Panc1 (cell line): ENCODE measurements around the gene STK35. TPM values are rescaled to one million over a fixed set of nuclear protein-coding genes. Genes with fewer than 3 reads are reported as not detected.

ENCODE experiments used
- ATAC-seq: fragments of 200-7000 bp; cut with Tn5 transposase; 2 replicates; pipeline ENCODE4 v1.9.1; 2020; ENCODE audit warnings: mild to moderate bottlenecking, moderate library complexity
- BruUV-seq: library from RNA; stranded (reverse); fragments of 400-500 nt; replicated peaks from 2 replicates; lab custom pipeline; 2021; lab: Mats Ljungman, UMichigan
- CTCF ChIA-PET: fragments of 300-600 bp; sonication (Branson Sonifier 250); formaldehyde crosslinking; loops from one replicate; lab custom pipeline; 2022; ENCODE audit warnings: antibody characterized with exemption; lab: Charles Lee
- POLR2A ChIA-PET: fragments of 300-600 bp; sonication (Branson Sonifier 250); formaldehyde crosslinking; loops from one replicate; lab custom pipeline; 2022; ENCODE audit warnings: antibody characterized with exemption; lab: Charles Lee
- DNase-seq: peaks from one replicate; pipeline ENCODE4 v3.0.0-alpha.2; 2010; ENCODE audit warnings: low read depth, low spot score
- H3K27ac ChIP-seq: 2 replicates; pipeline ENCODE4 v1.5.1; 2011; ENCODE audit warnings: mild to moderate bottlenecking, low read length, inconsistent platforms
- H3K27me3 ChIP-seq: fragments of 200-500 bp; sonication (Bioruptor generic); 2 replicates; pipeline ENCODE4 v1.6.0; 2014; ENCODE audit warnings: low read length, inconsistent platforms; ENCODE audit not compliant: control insufficient read depth, insufficient read depth
- H3K36me3 ChIP-seq: fragments of 200-500 bp; sonication (Bioruptor generic); 2 replicates; pipeline ENCODE4 v1.5.1; 2014; ENCODE audit warnings: inconsistent platforms, mild to moderate bottlenecking, low read length, moderate library complexity; ENCODE audit not compliant: control insufficient read depth, insufficient read depth
- H3K4me1 ChIP-seq: 2 replicates; pipeline ENCODE4 v1.5.1; 2011; ENCODE audit warnings: inconsistent platforms, mild to moderate bottlenecking, low read length, moderate library complexity; ENCODE audit not compliant: control insufficient read depth, insufficient read depth
- H3K4me3 ChIP-seq, 2 experiments: 2 replicates each; pipeline ENCODE4 v1.5.1; 2011 to 2012; ENCODE audit warnings: low read depth in 2 of 2, low read length in 2 of 2, mild to moderate bottlenecking in 2 of 2, inconsistent platforms in 1 of 2, moderate library complexity in 1 of 2
- H3K9me3 ChIP-seq: fragments of 200-500 bp; sonication (Bioruptor generic); 2 replicates; pipeline ENCODE4 v1.5.1; 2014; ENCODE audit warnings: low read depth, mild to moderate bottlenecking, inconsistent platforms, low read length, moderate library complexity; ENCODE audit not compliant: control insufficient read depth, insufficient read depth
- CTCF ChIP-seq: fragments of 450-650 bp; IDR thresholded peaks from 2 replicates; pipeline ENCODE4 v1.5.1; 2017; ENCODE audit warnings: mild to moderate bottlenecking
- POLR2AphosphoS5 ChIP-seq: IDR thresholded peaks from 2 replicates; pipeline ENCODE4 v1.6.1; 2012; ENCODE audit warnings: mild to moderate bottlenecking, low read depth, low read length, moderate library complexity
- SIN3A ChIP-seq: IDR thresholded peaks from 2 replicates; pipeline ENCODE4 v1.6.1; 2012; ENCODE audit warnings: low read depth, mild to moderate bottlenecking, low read length, moderate library complexity, borderline replicate concordance; ENCODE audit not compliant: insufficient read depth
- TCF7L2 ChIP-seq: IDR thresholded peaks from 2 replicates; pipeline ENCODE4 v1.6.1; 2011; ENCODE audit warnings: mild to moderate bottlenecking, low read depth, low read length, inconsistent platforms
- in situ Hi-C: cut with HindIII; loops from 2 replicates; pipeline ENCODE4 v1.10.0; 2016; ENCODE audit warnings: low sequenced_read_pairs, low pct_unique_long_range_greater_than_20kb
- intact Hi-C: fragments of 100-400 bp; cut with micrococcal nuclease; formaldehyde crosslinking; loops from one replicate; pipeline ENCODE4 v1.10.0; 2022; ENCODE audit not compliant: unreplicated experiment
- total RNA-seq: library from RNA; stranded (reverse); gene quantifications from one replicate; pipeline ENCODE4 v1.2.1, GENCODE V29; 2021; ENCODE audit not compliant: unreplicated experiment
- TF ChIP-seq, protein P1 (sequence below), 2 experiments: IDR thresholded peaks; 2 replicates each; pipeline ENCODE4 v1.6.1; 2011 to 2012; ENCODE audit warnings: low read depth in 2 of 2, control low read depth in 1 of 2, low read length in 1 of 2, mild to moderate bottlenecking in 1 of 2, moderate library complexity in 1 of 2; ENCODE audit not compliant: insufficient read depth in 1 of 2

Gene STK35
- total RNA-seq, 1 experiment from 2014 or later = 27.6 TPM

DNA sequence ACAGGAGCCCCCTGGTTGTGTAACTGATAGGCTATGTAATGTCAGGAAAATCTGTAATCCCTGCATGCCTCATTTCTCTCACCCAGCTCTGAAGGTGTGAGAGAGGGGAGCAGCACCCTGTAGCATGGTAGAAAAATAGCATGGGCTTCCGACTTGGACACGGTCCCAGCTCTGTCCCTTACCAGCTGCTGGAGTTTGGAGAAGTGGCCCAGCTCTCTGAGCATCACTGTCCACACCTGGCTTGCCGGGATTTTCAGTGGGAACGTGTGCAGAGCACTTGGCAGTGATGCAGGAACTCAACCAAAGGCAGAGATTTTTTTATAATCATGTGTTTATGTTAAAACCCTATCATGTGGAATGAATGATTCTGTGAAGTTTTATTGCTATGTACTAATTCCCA is 34.6 kb downstream of the STK35 start:
- no TSS peak for BruUV-seq
- DNase-seq (no peak), ATAC-seq (no peak)
- intact Hi-C loops = no loop called here
- Histone ChIP-seq H3K4me3 (no peak overlapping the region), H3K27ac (no peak overlapping the region), H3K9me3 (no peaks in the 10 kb centered on the region), H3K36me3 (no peaks in the 10 kb centered on the region), H3K4me1 (peaks cover 3% of the 10 kb centered on the region; the same call in 1 of the 2 replicates), H3K27me3 (no peaks in the 10 kb centered on the region)
- CTCF ChIA-PET = no interaction called here
- in situ Hi-C loops = no loop called here
- TF ChIP-seq SIN3A (no peak), TCF7L2 (no peak), POLR2AphosphoS5 (no peak), CTCF (no peak)
- TF ChIP-seq, protein P1, sequence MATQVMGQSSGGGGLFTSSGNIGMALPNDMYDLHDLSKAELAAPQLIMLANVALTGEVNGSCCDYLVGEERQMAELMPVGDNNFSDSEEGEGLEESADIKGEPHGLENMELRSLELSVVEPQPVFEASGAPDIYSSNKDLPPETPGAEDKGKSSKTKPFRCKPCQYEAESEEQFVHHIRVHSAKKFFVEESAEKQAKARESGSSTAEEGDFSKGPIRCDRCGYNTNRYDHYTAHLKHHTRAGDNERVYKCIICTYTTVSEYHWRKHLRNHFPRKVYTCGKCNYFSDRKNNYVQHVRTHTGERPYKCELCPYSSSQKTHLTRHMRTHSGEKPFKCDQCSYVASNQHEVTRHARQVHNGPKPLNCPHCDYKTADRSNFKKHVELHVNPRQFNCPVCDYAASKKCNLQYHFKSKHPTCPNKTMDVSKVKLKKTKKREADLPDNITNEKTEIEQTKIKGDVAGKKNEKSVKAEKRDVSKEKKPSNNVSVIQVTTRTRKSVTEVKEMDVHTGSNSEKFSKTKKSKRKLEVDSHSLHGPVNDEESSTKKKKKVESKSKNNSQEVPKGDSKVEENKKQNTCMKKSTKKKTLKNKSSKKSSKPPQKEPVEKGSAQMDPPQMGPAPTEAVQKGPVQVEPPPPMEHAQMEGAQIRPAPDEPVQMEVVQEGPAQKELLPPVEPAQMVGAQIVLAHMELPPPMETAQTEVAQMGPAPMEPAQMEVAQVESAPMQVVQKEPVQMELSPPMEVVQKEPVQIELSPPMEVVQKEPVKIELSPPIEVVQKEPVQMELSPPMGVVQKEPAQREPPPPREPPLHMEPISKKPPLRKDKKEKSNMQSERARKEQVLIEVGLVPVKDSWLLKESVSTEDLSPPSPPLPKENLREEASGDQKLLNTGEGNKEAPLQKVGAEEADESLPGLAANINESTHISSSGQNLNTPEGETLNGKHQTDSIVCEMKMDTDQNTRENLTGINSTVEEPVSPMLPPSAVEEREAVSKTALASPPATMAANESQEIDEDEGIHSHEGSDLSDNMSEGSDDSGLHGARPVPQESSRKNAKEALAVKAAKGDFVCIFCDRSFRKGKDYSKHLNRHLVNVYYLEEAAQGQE (IDR thresholded peaks at IDR 0.05; ENCODE audit: insufficient read depth in 1 of 2, low read depth in 2 of 2, low read length in 1 of 2) = no peak
- POLR2A ChIA-PET = interaction anchor here (0.5 kb wide), 1 partner anchor 178 kb away, joined by 4 read pairs; no protein-coding TSS in a partner anchor

GRCh38 chr20:2137552-2138201 is 36.0 kb downstream of the STK35 start:
- in situ Hi-C loops = no loop called here

More at GRCh38 chr20:2137552-2138201, 36.0 kb downstream of the STK35 start:
- DNase-seq (no peak), ATAC-seq (no peak)
- Histone ChIP-seq H3K4me1 (no peaks in the 10 kb centered on the region; the same call in 1 of the 2 replicates), H3K27ac (no peak overlapping the region), H3K36me3 (no peaks in the 10 kb centered on the region), H3K9me3 (no peaks in the 10 kb centered on the region), H3K27me3 (no peaks in the 10 kb centered on the region), H3K4me3 (no peak overlapping the region)
- CTCF ChIA-PET = interaction anchor here (0.6 kb wide), 1 partner anchor 318 kb away, joined by 4 read pairs; no protein-coding TSS in a partner anchor
- no peak for TF ChIP-seq TCF7L2
- TF ChIP-seq SIN3A = no peak
- TF ChIP-seq POLR2AphosphoS5 = no peak
- TF ChIP-seq, protein P1 (IDR thresholded peaks at IDR 0.05; ENCODE audit: insufficient read depth in 1 of 2, low read depth in 2 of 2, low read length in 1 of 2) = no peak
- TF ChIP-seq CTCF = no peak
- no TSS peak for BruUV-seq
- intact Hi-C loops = no loop called here
- POLR2A ChIA-PET = no interaction called here
